ENCODE results near the gene IGF2BP2. TPM values are rescaled to one million over a fixed set of nuclear protein-coding genes. Genes with fewer than 3 reads are reported as not detected.

IGF2BP2 gene
- total and polyA plus RNA-seq, 9 of the 15 experiments (the other 6 are each of a cell fraction or from before 2014, with no cell fraction given): 3.2 to 59.6 (median 30.5) TPM

DNA sequence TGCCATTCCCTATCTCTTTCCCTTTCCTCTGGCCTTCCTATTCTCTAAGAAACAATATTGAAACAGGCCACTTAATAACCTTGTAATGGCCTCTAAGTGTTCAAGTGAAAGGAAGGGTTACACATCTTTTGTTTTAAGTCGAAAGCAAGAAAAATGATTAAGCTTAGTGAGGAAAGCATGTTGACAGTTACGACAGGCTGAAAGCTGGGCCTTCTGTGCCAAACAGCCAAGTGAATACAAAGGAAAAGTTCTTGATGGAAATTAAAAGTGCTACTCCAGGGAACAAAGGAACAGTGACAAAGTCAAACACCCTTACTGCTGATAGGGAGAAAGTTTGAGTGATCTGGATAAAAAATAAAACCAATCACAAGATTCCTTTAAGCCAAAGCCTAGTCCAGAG lies 184.5 kb downstream of the IGF2BP2 start:
- Histone ChIP-seq H3K4me1 (replicated peaks in 1 of 2; ENCODE audit: control insufficient read depth in 2 of 2, insufficient read depth in 2 of 2, low read length in 2 of 2) (no peaks in the 10 kb centered on the region), H3K27ac (ENCODE audit: extremely low read depth, low read depth, low read length) (no peak overlapping the region), H3K27me3 (ENCODE audit: control insufficient read depth in 2 of 2, insufficient read depth in 2 of 2, low read length in 2 of 2) (no peaks in the 10 kb centered on the region), H2AFZ (ENCODE audit: low read depth, low read length) (no peak overlapping the region), H3K9me1 (ENCODE audit: control insufficient read depth, insufficient read depth, low read length) (no peaks in the 10 kb centered on the region), H3K79me2 (ENCODE audit: control insufficient read depth, insufficient read depth, low read length) (no peaks in the 10 kb centered on the region), H3K4me3 (no peak overlapping the region), H3K9me3 (replicated peaks; ENCODE audit: control insufficient read depth, insufficient read depth, low read depth, low read length) (no peaks in the 10 kb centered on the region), H3K9ac (ENCODE audit: insufficient read depth in 1 of 2, low read depth in 2 of 2, low read length in 2 of 2) (no peak overlapping the region), H3K4me2 (ENCODE audit: insufficient read depth, low read length) (no peak overlapping the region), H3K36me3 (ENCODE audit: control insufficient read depth, insufficient read depth, low read length) (peaks cover 9% of the 10 kb centered on the region; the same call in 1 of the 3 replicates), H4K20me1 (replicated peaks; ENCODE audit: control insufficient read depth, insufficient read depth, low read length) (no peaks in the 10 kb centered on the region)
- in situ Hi-C loops (cut with MboI) (no loop called here), intact Hi-C loops (cut with micrococcal nuclease) (no loop called here)
- ChIA-PET POLR2A (no interaction called here), CTCF (ENCODE audit: low intra/inter-chr PET ratio) (no interaction called here)
- TF ChIP-seq SMAD2 (IDR thresholded peaks at IDR 0.05; ENCODE audit: low read depth, low read length) (no peak), HSF4 (CRISPR knock-in tag; IDR thresholded peaks at IDR 0.05; ENCODE audit: borderline replicate concordance) (no peak), SMC3 (conservative IDR thresholded peaks at IDR 0.05; ENCODE audit: insufficient read depth, low read depth, low read length) (no peak)
- TF ChIP-seq, protein P1, sequence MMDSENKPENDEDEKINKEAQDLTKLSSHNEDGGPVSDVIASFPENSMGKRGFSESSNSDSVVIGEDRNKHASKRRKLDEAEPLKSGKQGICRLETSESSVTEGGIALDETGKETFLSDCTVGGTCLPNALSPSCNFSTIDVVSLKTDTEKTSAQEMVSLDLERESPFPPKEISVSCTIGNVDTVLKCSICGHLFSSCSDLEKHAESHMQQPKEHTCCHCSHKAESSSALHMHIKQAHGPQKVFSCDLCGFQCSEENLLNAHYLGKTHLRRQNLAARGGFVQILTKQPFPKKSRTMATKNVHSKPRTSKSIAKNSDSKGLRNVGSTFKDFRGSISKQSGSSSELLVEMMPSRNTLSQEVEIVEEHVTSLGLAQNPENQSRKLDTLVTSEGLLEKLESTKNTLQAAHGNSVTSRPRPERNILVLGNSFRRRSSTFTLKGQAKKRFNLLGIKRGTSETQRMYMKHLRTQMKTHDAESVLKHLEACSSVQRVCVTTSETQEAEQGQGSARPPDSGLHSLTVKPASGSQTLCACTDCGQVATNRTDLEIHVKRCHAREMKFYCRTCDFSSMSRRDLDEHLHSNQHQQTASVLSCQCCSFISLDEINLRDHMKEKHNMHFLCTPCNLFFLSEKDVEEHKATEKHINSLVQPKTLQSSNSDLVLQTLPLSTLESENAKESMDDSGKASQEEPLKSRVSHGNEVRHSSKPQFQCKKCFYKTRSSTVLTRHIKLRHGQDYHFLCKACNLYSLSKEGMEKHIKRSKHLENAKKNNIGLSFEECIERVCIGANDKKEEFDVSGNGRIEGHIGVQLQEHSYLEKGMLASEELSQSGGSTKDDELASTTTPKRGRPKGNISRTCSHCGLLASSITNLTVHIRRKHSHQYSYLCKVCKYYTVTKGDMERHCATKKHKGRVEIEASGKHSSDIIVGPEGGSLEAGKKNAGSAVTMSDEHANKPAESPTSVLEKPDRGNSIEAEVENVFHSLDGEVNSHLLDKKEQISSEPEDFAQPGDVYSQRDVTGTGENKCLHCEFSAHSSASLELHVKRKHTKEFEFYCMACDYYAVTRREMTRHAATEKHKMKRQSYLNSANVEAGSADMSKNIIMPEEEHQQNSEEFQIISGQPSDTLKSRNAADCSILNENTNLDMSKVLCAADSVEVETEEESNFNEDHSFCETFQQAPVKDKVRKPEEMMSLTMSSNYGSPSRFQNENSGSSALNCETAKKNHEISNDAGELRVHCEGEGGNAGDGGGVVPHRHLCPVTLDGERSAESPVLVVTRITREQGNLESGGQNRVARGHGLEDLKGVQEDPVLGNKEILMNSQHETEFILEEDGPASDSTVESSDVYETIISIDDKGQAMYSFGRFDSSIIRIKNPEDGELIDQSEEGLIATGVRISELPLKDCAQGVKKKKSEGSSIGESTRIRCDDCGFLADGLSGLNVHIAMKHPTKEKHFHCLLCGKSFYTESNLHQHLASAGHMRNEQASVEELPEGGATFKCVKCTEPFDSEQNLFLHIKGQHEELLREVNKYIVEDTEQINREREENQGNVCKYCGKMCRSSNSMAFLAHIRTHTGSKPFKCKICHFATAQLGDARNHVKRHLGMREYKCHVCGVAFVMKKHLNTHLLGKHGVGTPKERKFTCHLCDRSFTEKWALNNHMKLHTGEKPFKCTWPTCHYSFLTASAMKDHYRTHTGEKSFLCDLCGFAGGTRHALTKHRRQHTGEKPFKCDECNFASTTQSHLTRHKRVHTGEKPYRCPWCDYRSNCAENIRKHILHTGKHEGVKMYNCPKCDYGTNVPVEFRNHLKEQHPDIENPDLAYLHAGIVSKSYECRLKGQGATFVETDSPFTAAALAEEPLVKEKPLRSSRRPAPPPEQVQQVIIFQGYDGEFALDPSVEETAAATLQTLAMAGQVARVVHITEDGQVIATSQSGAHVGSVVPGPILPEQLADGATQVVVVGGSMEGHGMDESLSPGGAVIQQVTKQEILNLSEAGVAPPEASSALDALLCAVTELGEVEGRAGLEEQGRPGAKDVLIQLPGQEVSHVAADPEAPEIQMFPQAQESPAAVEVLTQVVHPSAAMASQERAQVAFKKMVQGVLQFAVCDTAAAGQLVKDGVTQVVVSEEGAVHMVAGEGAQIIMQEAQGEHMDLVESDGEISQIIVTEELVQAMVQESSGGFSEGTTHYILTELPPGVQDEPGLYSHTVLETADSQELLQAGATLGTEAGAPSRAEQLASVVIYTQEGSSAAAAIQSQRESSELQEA (IDR thresholded peaks at IDR 0.05; ENCODE audit: low read depth): no peak
- TF ChIP-seq, protein P2, sequence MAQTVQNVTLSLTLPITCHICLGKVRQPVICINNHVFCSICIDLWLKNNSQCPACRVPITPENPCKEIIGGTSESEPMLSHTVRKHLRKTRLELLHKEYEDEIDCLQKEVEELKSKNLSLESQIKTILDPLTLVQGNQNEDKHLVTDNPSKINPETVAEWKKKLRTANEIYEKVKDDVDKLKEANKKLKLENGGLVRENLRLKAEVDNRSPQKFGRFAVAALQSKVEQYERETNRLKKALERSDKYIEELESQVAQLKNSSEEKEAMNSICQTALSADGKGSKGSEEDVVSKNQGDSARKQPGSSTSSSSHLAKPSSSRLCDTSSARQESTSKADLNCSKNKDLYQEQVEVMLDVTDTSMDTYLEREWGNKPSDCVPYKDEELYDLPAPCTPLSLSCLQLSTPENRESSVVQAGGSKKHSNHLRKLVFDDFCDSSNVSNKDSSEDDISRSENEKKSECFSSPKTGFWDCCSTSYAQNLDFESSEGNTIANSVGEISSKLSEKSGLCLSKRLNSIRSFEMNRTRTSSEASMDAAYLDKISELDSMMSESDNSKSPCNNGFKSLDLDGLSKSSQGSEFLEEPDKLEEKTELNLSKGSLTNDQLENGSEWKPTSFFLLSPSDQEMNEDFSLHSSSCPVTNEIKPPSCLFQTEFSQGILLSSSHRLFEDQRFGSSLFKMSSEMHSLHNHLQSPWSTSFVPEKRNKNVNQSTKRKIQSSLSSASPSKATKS (CRISPR knock-in tag; IDR thresholded peaks at IDR 0.05): no peak
- FAIRE-seq: no peak
- BruUV-seq (replicated peaks): no TSS peak
- 68% methylated on average over 2 of the region's 2 CpGs for WGBS (ENCODE audit: insufficient coverage, low coverage, missing lambda C conversion rate)
- DNase-seq (ENCODE audit: extremely low read depth in 1 of 4, low spot score in 3 of 4): no peak
- ATAC-seq: no peak
